ENCODE data around the gene LLGL1.

Gene LLGL1

DNA sequence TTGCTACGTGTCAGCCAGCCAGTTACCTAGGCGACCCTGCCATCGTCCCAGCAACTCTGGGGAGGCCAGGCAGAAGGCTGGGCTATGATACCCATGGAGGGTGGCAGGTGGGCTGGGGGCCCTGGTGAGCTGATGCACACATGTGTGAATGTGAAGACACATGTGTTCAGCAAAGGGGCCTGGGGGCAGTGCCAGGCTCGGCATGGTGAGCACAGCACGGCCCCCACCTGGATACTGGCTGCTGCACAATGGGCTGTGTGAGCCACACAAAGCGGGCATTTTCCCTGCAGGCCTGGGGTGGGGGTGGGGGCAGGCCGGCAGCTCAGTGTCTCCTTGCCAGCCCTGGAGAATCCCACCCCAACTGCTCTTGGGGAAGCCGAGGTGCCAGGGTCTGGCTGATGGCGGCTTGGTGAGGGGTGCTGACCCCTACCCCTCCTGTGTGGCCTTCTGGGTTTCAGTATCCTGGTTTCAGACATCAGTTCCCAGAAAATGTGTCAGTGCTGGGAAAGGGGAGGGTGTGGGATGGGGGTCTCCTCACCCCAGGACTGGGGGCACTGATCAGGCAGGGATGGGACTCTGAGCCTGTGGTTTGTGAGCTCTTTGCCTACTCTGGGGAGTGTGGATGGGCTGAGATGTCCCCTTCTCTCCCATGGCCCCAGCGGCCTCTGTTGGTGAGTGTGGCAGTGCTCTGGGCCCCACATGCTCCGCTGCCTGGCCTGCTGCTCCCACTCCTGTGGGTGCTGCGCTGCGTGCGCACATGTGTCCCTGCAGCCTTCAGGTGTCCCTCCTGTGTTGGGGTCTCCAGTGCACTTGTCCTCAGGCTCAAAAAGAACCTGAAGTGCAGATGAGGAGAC, 5.1 kb downstream of the LLGL1 start:
- Histone ChIP-seq H3K9ac (ENCODE audit: low read depth, low read length, poor library complexity, severe bottlenecking) (no peak overlapping the region), H3K36me3 (ENCODE audit: insufficient read depth, low read length) (no peaks in the 10 kb centered on the region; the same call in 1 of the 2 replicates), H2AFZ (ENCODE audit: low read length) (no peak overlapping the region), H3K4me2 (ENCODE audit: low read depth, low read length, poor library complexity, severe bottlenecking) (no peak overlapping the region), H3K9me2 (replicated peaks; ENCODE audit: low read depth, low read length) (no peaks in the 10 kb centered on the region), H3K9me3 (ENCODE audit: insufficient read depth, low read depth, low read length) (no peaks in the 10 kb centered on the region), H4K20me1 (ENCODE audit: insufficient read depth, low read length, poor library complexity, severe bottlenecking) (peaks cover 7% of the 10 kb centered on the region), H3K79me2 (ENCODE audit: insufficient read depth, low read length) (peaks cover 32% of the 10 kb centered on the region), H3K27me3 (ENCODE audit: insufficient read depth, low read length, poor library complexity, severe bottlenecking) (no peaks in the 10 kb centered on the region), H3K4me3 (ENCODE audit: low read length, poor library complexity, severe bottlenecking) (no peak overlapping the region), H3F3A (ENCODE audit: low read depth) (no peaks in the 10 kb centered on the region), H3K4me1 (ENCODE audit: insufficient read depth, low read length, poor library complexity, severe bottlenecking) (peaks cover 22% of the 10 kb centered on the region)
- no peak for TF ChIP-seq EZH2phosphoT487 (IDR thresholded peaks at IDR 0.05; ENCODE audit: borderline replicate concordance)
- TF ChIP-seq, protein P1, sequence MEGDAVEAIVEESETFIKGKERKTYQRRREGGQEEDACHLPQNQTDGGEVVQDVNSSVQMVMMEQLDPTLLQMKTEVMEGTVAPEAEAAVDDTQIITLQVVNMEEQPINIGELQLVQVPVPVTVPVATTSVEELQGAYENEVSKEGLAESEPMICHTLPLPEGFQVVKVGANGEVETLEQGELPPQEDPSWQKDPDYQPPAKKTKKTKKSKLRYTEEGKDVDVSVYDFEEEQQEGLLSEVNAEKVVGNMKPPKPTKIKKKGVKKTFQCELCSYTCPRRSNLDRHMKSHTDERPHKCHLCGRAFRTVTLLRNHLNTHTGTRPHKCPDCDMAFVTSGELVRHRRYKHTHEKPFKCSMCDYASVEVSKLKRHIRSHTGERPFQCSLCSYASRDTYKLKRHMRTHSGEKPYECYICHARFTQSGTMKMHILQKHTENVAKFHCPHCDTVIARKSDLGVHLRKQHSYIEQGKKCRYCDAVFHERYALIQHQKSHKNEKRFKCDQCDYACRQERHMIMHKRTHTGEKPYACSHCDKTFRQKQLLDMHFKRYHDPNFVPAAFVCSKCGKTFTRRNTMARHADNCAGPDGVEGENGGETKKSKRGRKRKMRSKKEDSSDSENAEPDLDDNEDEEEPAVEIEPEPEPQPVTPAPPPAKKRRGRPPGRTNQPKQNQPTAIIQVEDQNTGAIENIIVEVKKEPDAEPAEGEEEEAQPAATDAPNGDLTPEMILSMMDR (conservative IDR thresholded peaks at IDR 0.05; ENCODE audit: low read length), result no peak

DNA sequence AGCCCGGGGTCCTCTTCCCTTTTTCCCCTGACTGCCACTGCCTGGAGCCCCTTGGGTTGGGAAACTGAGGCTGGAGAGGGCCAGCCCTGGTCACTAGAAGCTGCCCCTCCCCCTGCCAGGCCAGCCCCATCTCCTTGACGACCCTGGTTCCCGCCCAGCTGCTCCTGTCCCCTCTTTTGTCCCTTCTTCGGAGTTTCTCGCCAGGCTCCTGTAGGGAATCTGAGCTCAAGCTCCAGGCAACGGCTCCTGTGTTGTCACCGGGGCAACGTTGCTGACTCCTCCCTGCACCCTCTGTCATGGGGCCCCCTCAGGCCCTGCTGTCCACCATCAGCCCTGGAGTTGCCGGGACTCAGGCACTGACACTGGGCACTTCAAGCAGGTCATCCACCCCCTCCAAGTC, 5.7 kb downstream of the LLGL1 start:
- H3K36me3 ChIP-seq (ENCODE audit: insufficient read depth, low read length), result no peaks in the 10 kb centered on the region; the same call in 1 of the 2 replicates
- H2AFZ ChIP-seq (ENCODE audit: low read length), result no peak overlapping the region
- H3K9me3 ChIP-seq (ENCODE audit: insufficient read depth, low read depth, low read length), result no peaks in the 10 kb centered on the region
- no peaks in the 10 kb centered on the region for H3K27me3 ChIP-seq (ENCODE audit: insufficient read depth, low read length, poor library complexity, severe bottlenecking)
- H3K9ac ChIP-seq (ENCODE audit: low read depth, low read length, poor library complexity, severe bottlenecking), result no peak overlapping the region
- H3K4me2 ChIP-seq (ENCODE audit: low read depth, low read length, poor library complexity, severe bottlenecking), result no peak overlapping the region
- H3K4me1 ChIP-seq (ENCODE audit: insufficient read depth, low read length, poor library complexity, severe bottlenecking), result peaks cover 19% of the 10 kb centered on the region
- H3K9me2 ChIP-seq (replicated peaks; ENCODE audit: low read depth, low read length), result no peaks in the 10 kb centered on the region
- TF ChIP-seq, protein P1 (conservative IDR thresholded peaks at IDR 0.05; ENCODE audit: low read length), result no peak
- TF ChIP-seq EZH2phosphoT487 (IDR thresholded peaks at IDR 0.05; ENCODE audit: borderline replicate concordance), result no peak
- no peaks in the 10 kb centered on the region for H3F3A ChIP-seq (ENCODE audit: low read depth)
- no peak overlapping the region for H3K4me3 ChIP-seq (ENCODE audit: low read length, poor library complexity, severe bottlenecking)
- H4K20me1 ChIP-seq (ENCODE audit: insufficient read depth, low read length, poor library complexity, severe bottlenecking), result peaks cover 5% of the 10 kb centered on the region
- peaks cover 28% of the 10 kb centered on the region for H3K79me2 ChIP-seq (ENCODE audit: insufficient read depth, low read length)

DNA sequence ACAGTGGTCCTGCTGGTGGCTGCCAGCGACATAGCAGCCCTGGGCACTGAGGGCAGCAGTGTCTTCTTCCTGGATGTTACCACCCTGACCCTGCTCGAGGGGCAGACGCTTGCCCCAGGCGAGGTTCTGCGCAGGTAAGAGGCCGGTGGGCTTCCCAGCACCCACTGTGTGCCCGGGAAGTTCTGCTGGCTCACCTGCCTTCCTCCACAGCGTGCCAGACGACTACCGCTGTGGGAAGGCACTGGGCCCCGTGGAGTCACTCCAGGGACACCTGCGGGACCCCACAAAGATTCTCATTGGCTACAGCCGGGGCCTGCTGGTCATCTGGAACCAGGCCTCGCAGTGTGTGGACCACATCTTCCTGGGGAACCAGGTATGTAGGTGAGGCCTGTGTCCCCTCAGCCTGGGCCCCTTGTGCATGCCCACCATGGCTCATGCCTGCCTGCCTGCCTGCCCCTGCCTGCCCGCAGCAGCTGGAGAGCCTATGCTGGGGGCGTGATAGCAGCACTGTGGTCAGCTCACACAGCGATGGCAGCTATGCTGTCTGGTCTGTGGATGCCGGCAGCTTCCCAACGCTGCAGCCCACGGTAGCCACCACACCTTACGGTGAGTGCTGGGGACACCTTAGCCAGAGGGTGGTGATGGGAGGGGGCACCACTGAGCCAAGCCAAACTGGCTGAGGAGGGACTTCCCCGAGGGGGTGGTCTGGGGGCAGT, 8.5 kb downstream of the LLGL1 start:
- peaks cover 2% of the 10 kb centered on the region for H3K4me1 ChIP-seq (ENCODE audit: insufficient read depth, low read length, poor library complexity, severe bottlenecking)
- no peaks in the 10 kb centered on the region for H3K9me2 ChIP-seq (replicated peaks; ENCODE audit: low read depth, low read length)
- TF ChIP-seq, protein P1 (conservative IDR thresholded peaks at IDR 0.05; ENCODE audit: low read length), result no peak
- no peak for TF ChIP-seq EZH2phosphoT487 (IDR thresholded peaks at IDR 0.05; ENCODE audit: borderline replicate concordance)
- H3F3A ChIP-seq (ENCODE audit: low read depth), result no peaks in the 10 kb centered on the region
- no peaks in the 10 kb centered on the region for H3K27me3 ChIP-seq (ENCODE audit: insufficient read depth, low read length, poor library complexity, severe bottlenecking)
- peaks cover 8% of the 10 kb centered on the region; the same call in 1 of the 2 replicates for H3K36me3 ChIP-seq (ENCODE audit: insufficient read depth, low read length)
- no peak overlapping the region for H3K4me2 ChIP-seq (ENCODE audit: low read depth, low read length, poor library complexity, severe bottlenecking)
- no peaks in the 10 kb centered on the region for H4K20me1 ChIP-seq (ENCODE audit: insufficient read depth, low read length, poor library complexity, severe bottlenecking)
- H3K9ac ChIP-seq (ENCODE audit: low read depth, low read length, poor library complexity, severe bottlenecking), result no peak overlapping the region
- H3K79me2 ChIP-seq (ENCODE audit: insufficient read depth, low read length), result peaks cover 3% of the 10 kb centered on the region; the same call in 1 of the 2 replicates
- H3K9me3 ChIP-seq (ENCODE audit: insufficient read depth, low read depth, low read length), result no peaks in the 10 kb centered on the region
- no peak overlapping the region for H3K4me3 ChIP-seq (ENCODE audit: low read length, poor library complexity, severe bottlenecking)
- H2AFZ ChIP-seq (ENCODE audit: low read length), result no peak overlapping the region

Measured in Loucy (cell line).